Heart left ventricle (tissue), 16 donors: ENCODE results near the gene TMEM202. TPM values are rescaled to one million over a fixed set of nuclear protein-coding genes. Genes with fewer than 3 reads are reported as not detected.
"Not testable (repeated sequence)": the region's sequence is repeated elsewhere in the genome, so short reads cannot be mapped to it uniquely, and the experiment has no call there.

ENCODE experiments used
- ATAC-seq, 4 donors: fragments of 200-7000 bp; cut with Tn5 transposase; one replicate each; pipeline ENCODE4 v1.9.1; 2020 to 2022; ENCODE audit warnings: moderate library complexity in 4 of 4, mild to moderate bottlenecking in 3 of 4, moderate number of reproducible peaks in 1 of 4
- DNase-seq, 5 donors: peaks; one replicate each; pipeline ENCODE4 v3.0.0-alpha.2; 2020
- H3K27ac ChIP-seq, 12 donors: fragments of 200-600 bp; sonication (generic) in 4 of 12; one replicate each; pipeline versions ENCODE4 v1.5.0 to v1.8.0; 2016 to 2022; ENCODE audit warnings: mild to moderate bottlenecking in 2 of 12
- H3K27me3 ChIP-seq, 9 donors: fragments of 200-600 bp; sonication (generic) in 2 of 9; one replicate each; pipeline versions ENCODE4 v1.5.1 to v1.8.0; 2016 to 2022; ENCODE audit warnings: mild to moderate bottlenecking in 3 of 9
- H3K36me3 ChIP-seq, 9 donors: fragments of 200-600 bp; sonication (generic) in 2 of 9; one replicate each; pipeline versions ENCODE4 v1.5.0 to v1.8.0; 2018 to 2022; ENCODE audit warnings: mild to moderate bottlenecking in 2 of 9
- H3K4me1 ChIP-seq, 12 donors: fragments of 200-600 bp; sonication (generic) in 4 of 12; one replicate each; pipeline versions ENCODE4 v1.5.0 to v1.8.0; 2016 to 2022; ENCODE audit warnings: mild to moderate bottlenecking in 3 of 12
- H3K4me3 ChIP-seq, 12 donors: fragments of 200-600 bp; sonication (generic) in 4 of 12; one replicate each; pipeline versions ENCODE4 v1.5.0 to v1.8.0; 2017 to 2022; ENCODE audit warnings: mild to moderate bottlenecking in 9 of 12, moderate library complexity in 4 of 12
- H3K9me3 ChIP-seq, 12 donors: fragments of 200-600 bp; sonication (generic) in 4 of 12; one replicate each; pipeline versions ENCODE4 v1.5.0 to v1.8.0; 2016 to 2022; ENCODE audit warnings: mild to moderate bottlenecking in 1 of 12
- CTCF ChIP-seq, 12 donors: fragments of 200-600 bp; sonication (generic) in 4 of 12; IDR thresholded peaks; one replicate each; pipeline versions ENCODE4 v1.5.0 to v1.8.0; 2018 to 2022; ENCODE audit warnings: antibody characterized with exemption in 12 of 12, mild to moderate bottlenecking in 5 of 12
- POLR2A ChIP-seq, 2 donors: fragments of 450-650 bp; IDR thresholded peaks; one replicate each; pipeline ENCODE4 v1.6.1; 2017; ENCODE audit warnings: antibody characterized with exemption in 2 of 2, mild to moderate bottlenecking in 2 of 2, moderate library complexity in 2 of 2
- WGBS, 4 donors: extraction: QIAGEN DNeasy Blood & Tissue Kit in 2 of 4; methylation state at CpG; one replicate each; pipeline versions ENCODE4 v1.1.5 to v1.1.7; 2013 to 2018; 5-methylcytosine and 5-hydroxymethylcytosine counted together
- intact Hi-C, 10 donors: fragments of 100-400 bp; cut with DNase I; formaldehyde crosslinking; loops; one replicate each; pipeline versions ENCODE4 v1.11.1 to v1.14.2; 2022
- polyA plus RNA-seq, 2 donors: library from polyadenylated mRNA; stranded (reverse); fragments of 200-250 nt; gene quantifications; one replicate each; pipeline ENCODE4 v1.2.3, GENCODE V29; 2013
- total RNA-seq, 9 donors: library from RNA; depleted of rRNA in 2 of 9; stranded (reverse); fragments of >200 nt in 2 of 9; fragmentation: NEBNext Ultra II Directional in 3 of 9; extraction: Animal tissue kit (Norgen Biotek cat#: 25700) in 3 of 9; gene quantifications; one replicate each; pipeline versions ENCODE4 v1.1.0 to v1.2.4, GENCODE V29; 2016 to 2023
- donor health status: ischemic (EF 13 %, LVEDD 7.1; RV severe dilation, severe dysfunction).
- donor health status: healthy with polysubstance abuse.
- donor health status: DM: no; HTN: yes; CAD: no.
- donor health status: DM: no; HTN: no; CAD: no.
- donor health status: ischemic (EF 25% LVEDD 6.9; RV normal size, moderate dysfunction).
- donor health status: ischemic (EF 25% LVEDD 5.7; RV mildly dilated, moderate dysfunction).
- donor health status: healthy.
- donor health status: DM: yes; HTN: yes; CAD: no.
- donor health status: ischemic (EF 35%, LVEDD 5.7; RV mildly dilated, moderate dysfunction).
- donor health status: nonischemic (EF 11% LVEDD 7.7; RV severe dilation, severe dysfunction).
- donor health status: DM: yes; HTN: yes; CAD: no.
- donor health status: PGD.
- donor health status: ischemic (EF 29% LVEDD 5.4; RV normal size, mild dysfunction).
- donor health status: nonischemic (EF 23%, LVEDD 6.1; RV moderate dilation, normal function).

The TMEM202 gene
- total and polyA plus RNA-seq, 11 donors = not detected

GRCh38 chr15:72375846-72376581 lies 22.1 kb upstream of the TMEM202 start, which contains the start of gene HEXA:
Gene HEXA, minus strand, starts transcription at chr15:72376014. Its CDS starts 42 bp downstream, at chr15:72375972.
- TF ChIP-seq CTCF (IDR thresholded peaks at IDR 0.05) (no peak), POLR2A (IDR thresholded peaks at IDR 0.05) (peak in 1 of 2 donors; percentile 80)
- Histone ChIP-seq H3K4me3 (peak within 1 kb of the TSS; percentile 57 to 98 (median 83)), H3K36me3 (peaks cover 0 to 6% (median 0%) of the 10 kb centered on the region in 9 donors), H3K4me1 (peaks cover 0 to 65% (median 22%) of the 10 kb centered on the region in 12 donors), H3K27me3 (no peaks in the 10 kb centered on the region), H3K27ac (peak within 1 kb of the TSS; percentile 53 to 97 (median 91)), H3K9me3 (no peaks in the 10 kb centered on the region)
- peak; percentile 98 to 99 (median 98) for DNase-seq
- peak; percentile 95 to 97 (median 97) for ATAC-seq
- intact Hi-C loops = loop anchor here in 6 of 10 donors (2.0 to 10.0 kb wide), 4 partner anchors 86 to 99 kb away; partner anchors contain the start of gene ARIH1 (in 5 of the 6)
- 0 to 1% (median 0%) methylated on average over 24 to 50 of the region's 50 CpGs for WGBS, 4 donors

GRCh38 chr15:72377331-72377730 lies 20.8 kb upstream of the TMEM202 start:
- no peak for DNase-seq
- TF ChIP-seq POLR2A (IDR thresholded peaks at IDR 0.05) (no peak), CTCF (IDR thresholded peaks at IDR 0.05) (no peak)
- no peak for ATAC-seq

GRCh38 chr15:72379106-72379505 lies 19.0 kb upstream of the TMEM202 start:
- not testable (repeated sequence) for H3K36me3 ChIP-seq, H3K9me3 ChIP-seq, H3K27ac ChIP-seq, H3K4me3 ChIP-seq, DNase-seq, ATAC-seq, H3K27me3 ChIP-seq
- intact Hi-C loops = loop anchor here in 5 of 10 donors (5.0 to 10.0 kb wide), 3 partner anchors 83 to 96 kb away; partner anchors contain the start of gene ARIH1 (in 4 of the 5)
- peaks cover 0 to 35% (median 21%) of the 10 kb centered on the region in 12 donors for H3K4me1 ChIP-seq
- 79 to 91% (median 89%) methylated on average over 3 of the region's 3 CpGs for WGBS, 4 donors

More at GRCh38 chr15:72377331-72377730, 20.8 kb upstream of the TMEM202 start:
- H3K4me1 ChIP-seq = peaks cover 0 to 52% (median 22%) of the 10 kb centered on the region in 12 donors
- intact Hi-C loops = loop anchor here in 6 of 10 donors (2.0 to 10.0 kb wide), 4 partner anchors 85 to 97 kb away; partner anchors contain the start of gene ARIH1 (in 5 of the 6)
- no peaks in the 10 kb centered on the region for H3K27me3 ChIP-seq
- H3K4me3 ChIP-seq = peak overlapping the region in 1 of 12 donors; percentile 98
- H3K36me3 ChIP-seq = no peaks in the 10 kb centered on the region
- H3K9me3 ChIP-seq = no peaks in the 10 kb centered on the region
- 92 to 98% (median 95%) methylated on average over 1 of the region's 1 CpG for WGBS, 4 donors
- H3K27ac ChIP-seq = peak overlapping the region in 2 of 12 donors; percentile 92 to 95

GRCh38 chr15:72379856-72380430 lies 18.2 kb upstream of the TMEM202 start:
- Histone ChIP-seq H3K27ac (no peak overlapping the region), H3K9me3 (no peaks in the 10 kb centered on the region), H3K36me3 (no peaks in the 10 kb centered on the region), H3K27me3 (peaks cover 0 to 11% (median 0%) of the 10 kb centered on the region in 9 donors), H3K4me3 (no peak overlapping the region), H3K4me1 (peaks cover 0 to 26% (median 16%) of the 10 kb centered on the region in 12 donors)
- no peak for ATAC-seq
- DNase-seq = no peak
- intact Hi-C loops = loop anchor here in 5 of 10 donors (5.0 to 10.0 kb wide), 3 partner anchors 82 to 95 kb away; partner anchors contain the start of gene ARIH1 (in 4 of the 5)
- TF ChIP-seq POLR2A (IDR thresholded peaks at IDR 0.05) (no peak), CTCF (IDR thresholded peaks at IDR 0.05) (no peak)
- 36 to 51% (median 40%) methylated on average over 2 of the region's 2 CpGs for WGBS, 4 donors
